ENCODE data around the gene ZNF674. TPM values are rescaled to one million over a fixed set of nuclear protein-coding genes. Genes with fewer than 3 reads are reported as not detected.
"Not testable (repeated sequence)": the region's sequence is repeated elsewhere in the genome, so short reads cannot be mapped to it uniquely, and the experiment has no call there.

ZNF674 gene
- polyA plus RNA-seq, 2 donors = 0.62 to 0.86 TPM

- 93 to 94% methylated on average over 1 of the region's 1 CpG for WGBS, 2 donors
- H3K9me3 ChIP-seq (ENCODE audit: control insufficient read depth in 2 of 2, insufficient read depth in 1 of 2, low read depth in 1 of 2, low read length in 1 of 2) = no peaks in the 10 kb centered on the region
- H3K4me3 ChIP-seq (ENCODE audit: low read depth in 1 of 2, low read length in 2 of 2) = no peak overlapping the region
- no peaks in the 10 kb centered on the region for H3K27me3 ChIP-seq (ENCODE audit: control insufficient read depth in 1 of 2, insufficient read depth in 2 of 2, low read length in 2 of 2)
- H3K27ac ChIP-seq (ENCODE audit: low read depth in 2 of 2, low read length in 1 of 2) = no peak overlapping the region
- no peaks in the 10 kb centered on the region for H3K4me1 ChIP-seq (ENCODE audit: control insufficient read depth in 2 of 2, insufficient read depth in 2 of 2, low read length in 1 of 2)
- H3K36me3 ChIP-seq (ENCODE audit: control insufficient read depth in 2 of 2, insufficient read depth in 2 of 2, low read length in 1 of 2) = no peaks in the 10 kb centered on the region
Measured at GRCh38 chrX:46549914-46550313, 4.7 kb upstream of the ZNF674 start.

GRCh38 chrX:46547857-46548256, 2.6 kb upstream of the ZNF674 start:
- no peaks in the 10 kb centered on the region for H3K27me3 ChIP-seq (ENCODE audit: control insufficient read depth in 1 of 2, insufficient read depth in 2 of 2, low read length in 2 of 2)
- 78 to 83% methylated on average over 6 of the region's 6 CpGs for WGBS, 2 donors
- H3K4me3 ChIP-seq (ENCODE audit: low read depth in 1 of 2, low read length in 2 of 2) = no peak overlapping the region
- H3K27ac ChIP-seq (ENCODE audit: low read depth in 2 of 2, low read length in 1 of 2) = no peak overlapping the region
- H3K9me3 ChIP-seq (ENCODE audit: control insufficient read depth in 2 of 2, insufficient read depth in 1 of 2, low read depth in 1 of 2, low read length in 1 of 2) = no peaks in the 10 kb centered on the region
- H3K4me1 ChIP-seq (ENCODE audit: control insufficient read depth in 2 of 2, insufficient read depth in 2 of 2, low read length in 1 of 2) = peaks cover 0 to 6% of the 10 kb centered on the region in 2 donors
- no peaks in the 10 kb centered on the region for H3K36me3 ChIP-seq (ENCODE audit: control insufficient read depth in 2 of 2, insufficient read depth in 2 of 2, low read length in 1 of 2)

- 35 to 50% methylated on average over 7 of the region's 7 CpGs for WGBS, 2 donors
- not testable (repeated sequence) for H3K4me1 ChIP-seq (ENCODE audit: control insufficient read depth in 2 of 2, insufficient read depth in 2 of 2, low read length in 1 of 2); H3K27me3 ChIP-seq (ENCODE audit: control insufficient read depth in 1 of 2, insufficient read depth in 2 of 2, low read length in 2 of 2); H3K9me3 ChIP-seq (ENCODE audit: control insufficient read depth in 2 of 2, insufficient read depth in 1 of 2, low read depth in 1 of 2, low read length in 1 of 2); H3K36me3 ChIP-seq (ENCODE audit: control insufficient read depth in 2 of 2, insufficient read depth in 2 of 2, low read length in 1 of 2)
- Histone ChIP-seq H3K27ac (ENCODE audit: low read depth in 2 of 2, low read length in 1 of 2) (peak overlapping the region in 1 of 2 donors; percentile 74), H3K4me3 (ENCODE audit: low read depth in 1 of 2, low read length in 2 of 2) (peak overlapping the region; percentile 60 to 82)
Measured at GRCh38 chrX:46544527-46544926, 694 bp downstream of the ZNF674 start.

GRCh38 chrX:46543441-46543840, 1.8 kb downstream of the ZNF674 start:
- H3K36me3 ChIP-seq (ENCODE audit: control insufficient read depth in 2 of 2, insufficient read depth in 2 of 2, low read length in 1 of 2) = no peaks in the 10 kb centered on the region
- peaks cover 0 to 6% of the 10 kb centered on the region in 2 donors for H3K4me1 ChIP-seq (ENCODE audit: control insufficient read depth in 2 of 2, insufficient read depth in 2 of 2, low read length in 1 of 2)
- H3K9me3 ChIP-seq (ENCODE audit: control insufficient read depth in 2 of 2, insufficient read depth in 1 of 2, low read depth in 1 of 2, low read length in 1 of 2) = no peaks in the 10 kb centered on the region
- whole genome bisulfite sequencing, 2 donors = 70 to 86% methylated on average over 2 of the region's 2 CpGs
- no peak overlapping the region for H3K27ac ChIP-seq (ENCODE audit: low read depth in 2 of 2, low read length in 1 of 2)
- no peak overlapping the region for H3K4me3 ChIP-seq (ENCODE audit: low read depth in 1 of 2, low read length in 2 of 2)
- no peaks in the 10 kb centered on the region for H3K27me3 ChIP-seq (ENCODE audit: control insufficient read depth in 1 of 2, insufficient read depth in 2 of 2, low read length in 2 of 2)

GRCh38 chrX:46531442-46531841, 13.8 kb downstream of the ZNF674 start:
- 58 to 73% methylated on average over 3 of the region's 3 CpGs for WGBS, 2 donors
- Histone ChIP-seq H3K4me1 (ENCODE audit: control insufficient read depth in 2 of 2, insufficient read depth in 2 of 2, low read length in 1 of 2) (no peaks in the 10 kb centered on the region), H3K9me3 (ENCODE audit: control insufficient read depth in 2 of 2, insufficient read depth in 1 of 2, low read depth in 1 of 2, low read length in 1 of 2) (no peaks in the 10 kb centered on the region), H3K4me3 (ENCODE audit: low read depth in 1 of 2, low read length in 2 of 2) (no peak overlapping the region), H3K27ac (ENCODE audit: low read depth in 2 of 2, low read length in 1 of 2) (no peak overlapping the region), H3K27me3 (ENCODE audit: control insufficient read depth in 1 of 2, insufficient read depth in 2 of 2, low read length in 2 of 2) (no peaks in the 10 kb centered on the region), H3K36me3 (ENCODE audit: control insufficient read depth in 2 of 2, insufficient read depth in 2 of 2, low read length in 1 of 2) (no peaks in the 10 kb centered on the region)

GRCh38 chrX:46530404-46530908, 14.8 kb downstream of the ZNF674 start:
- WGBS, 2 donors = 81 to 88% methylated on average over 1 of the region's 1 CpG

GRCh38 chrX:46529740-46530403, 15.3 kb downstream of the ZNF674 start:
- not testable (repeated sequence) for H3K4me1 ChIP-seq (ENCODE audit: control insufficient read depth in 2 of 2, insufficient read depth in 2 of 2, low read length in 1 of 2); H3K36me3 ChIP-seq (ENCODE audit: control insufficient read depth in 2 of 2, insufficient read depth in 2 of 2, low read length in 1 of 2); H3K4me3 ChIP-seq (ENCODE audit: low read depth in 1 of 2, low read length in 2 of 2); H3K27me3 ChIP-seq (ENCODE audit: control insufficient read depth in 1 of 2, insufficient read depth in 2 of 2, low read length in 2 of 2); H3K9me3 ChIP-seq (ENCODE audit: control insufficient read depth in 2 of 2, insufficient read depth in 1 of 2, low read depth in 1 of 2, low read length in 1 of 2); H3K27ac ChIP-seq (ENCODE audit: low read depth in 2 of 2, low read length in 1 of 2)
- 82 to 84% methylated on average over 12 of the region's 12 CpGs for WGBS, 2 donors

More at GRCh38 chrX:46530404-46530908, 14.8 kb downstream of the ZNF674 start:
- not testable (repeated sequence) for H3K27me3 ChIP-seq (ENCODE audit: control insufficient read depth in 1 of 2, insufficient read depth in 2 of 2, low read length in 2 of 2); H3K9me3 ChIP-seq (ENCODE audit: control insufficient read depth in 2 of 2, insufficient read depth in 1 of 2, low read depth in 1 of 2, low read length in 1 of 2); H3K27ac ChIP-seq (ENCODE audit: low read depth in 2 of 2, low read length in 1 of 2); H3K36me3 ChIP-seq (ENCODE audit: control insufficient read depth in 2 of 2, insufficient read depth in 2 of 2, low read length in 1 of 2); H3K4me3 ChIP-seq (ENCODE audit: low read depth in 1 of 2, low read length in 2 of 2); H3K4me1 ChIP-seq (ENCODE audit: control insufficient read depth in 2 of 2, insufficient read depth in 2 of 2, low read length in 1 of 2)

- 78 to 90% methylated on average over 6 of the region's 6 CpGs for WGBS, 2 donors
- H3K27ac ChIP-seq (ENCODE audit: low read depth in 2 of 2, low read length in 1 of 2); H3K36me3 ChIP-seq (ENCODE audit: control insufficient read depth in 2 of 2, insufficient read depth in 2 of 2, low read length in 1 of 2); H3K4me3 ChIP-seq (ENCODE audit: low read depth in 1 of 2, low read length in 2 of 2); H3K27me3 ChIP-seq (ENCODE audit: control insufficient read depth in 1 of 2, insufficient read depth in 2 of 2, low read length in 2 of 2); H3K4me1 ChIP-seq (ENCODE audit: control insufficient read depth in 2 of 2, insufficient read depth in 2 of 2, low read length in 1 of 2); H3K9me3 ChIP-seq (ENCODE audit: control insufficient read depth in 2 of 2, insufficient read depth in 1 of 2, low read depth in 1 of 2, low read length in 1 of 2): not testable (repeated sequence)
Measured at GRCh38 chrX:46528640-46529039, 16.6 kb downstream of the ZNF674 start.

- Histone ChIP-seq H3K27me3 (ENCODE audit: control insufficient read depth in 1 of 2, insufficient read depth in 2 of 2, low read length in 2 of 2) (no peaks in the 10 kb centered on the region), H3K4me1 (ENCODE audit: control insufficient read depth in 2 of 2, insufficient read depth in 2 of 2, low read length in 1 of 2) (no peaks in the 10 kb centered on the region), H3K4me3 (ENCODE audit: low read depth in 1 of 2, low read length in 2 of 2) (no peak overlapping the region), H3K36me3 (ENCODE audit: control insufficient read depth in 2 of 2, insufficient read depth in 2 of 2, low read length in 1 of 2) (no peaks in the 10 kb centered on the region), H3K27ac (ENCODE audit: low read depth in 2 of 2, low read length in 1 of 2) (no peak overlapping the region), H3K9me3 (ENCODE audit: control insufficient read depth in 2 of 2, insufficient read depth in 1 of 2, low read depth in 1 of 2, low read length in 1 of 2) (peaks cover 0 to 3% of the 10 kb centered on the region in 2 donors)
- WGBS, 2 donors = 80 to 93% methylated on average over 1 of the region's 1 CpG
Measured at GRCh38 chrX:46506076-46506475, 39.1 kb downstream of the ZNF674 start.

- H3K9me3 ChIP-seq (ENCODE audit: control insufficient read depth in 2 of 2, insufficient read depth in 1 of 2, low read depth in 1 of 2, low read length in 1 of 2) = peaks cover 0 to 3% of the 10 kb centered on the region in 2 donors
Measured at GRCh38 chrX:46502848-46503247, 42.4 kb downstream of the ZNF674 start.

More at GRCh38 chrX:46502848-46503247, 42.4 kb downstream of the ZNF674 start:
- Histone ChIP-seq H3K27me3 (ENCODE audit: control insufficient read depth in 1 of 2, insufficient read depth in 2 of 2, low read length in 2 of 2) (no peaks in the 10 kb centered on the region), H3K36me3 (ENCODE audit: control insufficient read depth in 2 of 2, insufficient read depth in 2 of 2, low read length in 1 of 2) (no peaks in the 10 kb centered on the region), H3K27ac (ENCODE audit: low read depth in 2 of 2, low read length in 1 of 2) (no peak overlapping the region), H3K4me1 (ENCODE audit: control insufficient read depth in 2 of 2, insufficient read depth in 2 of 2, low read length in 1 of 2) (no peaks in the 10 kb centered on the region), H3K4me3 (ENCODE audit: low read depth in 1 of 2, low read length in 2 of 2) (no peak overlapping the region)
- WGBS, 2 donors = 77 to 95% methylated on average over 2 of the region's 2 CpGs

Measured in esophagus (tissue), 2 donors.